ENCODE measurements around the gene TMEM234.
A peak's percentile ranks its signal among the peaks of the same experiment; 100 is the strongest.

The TMEM234 gene

DNA sequence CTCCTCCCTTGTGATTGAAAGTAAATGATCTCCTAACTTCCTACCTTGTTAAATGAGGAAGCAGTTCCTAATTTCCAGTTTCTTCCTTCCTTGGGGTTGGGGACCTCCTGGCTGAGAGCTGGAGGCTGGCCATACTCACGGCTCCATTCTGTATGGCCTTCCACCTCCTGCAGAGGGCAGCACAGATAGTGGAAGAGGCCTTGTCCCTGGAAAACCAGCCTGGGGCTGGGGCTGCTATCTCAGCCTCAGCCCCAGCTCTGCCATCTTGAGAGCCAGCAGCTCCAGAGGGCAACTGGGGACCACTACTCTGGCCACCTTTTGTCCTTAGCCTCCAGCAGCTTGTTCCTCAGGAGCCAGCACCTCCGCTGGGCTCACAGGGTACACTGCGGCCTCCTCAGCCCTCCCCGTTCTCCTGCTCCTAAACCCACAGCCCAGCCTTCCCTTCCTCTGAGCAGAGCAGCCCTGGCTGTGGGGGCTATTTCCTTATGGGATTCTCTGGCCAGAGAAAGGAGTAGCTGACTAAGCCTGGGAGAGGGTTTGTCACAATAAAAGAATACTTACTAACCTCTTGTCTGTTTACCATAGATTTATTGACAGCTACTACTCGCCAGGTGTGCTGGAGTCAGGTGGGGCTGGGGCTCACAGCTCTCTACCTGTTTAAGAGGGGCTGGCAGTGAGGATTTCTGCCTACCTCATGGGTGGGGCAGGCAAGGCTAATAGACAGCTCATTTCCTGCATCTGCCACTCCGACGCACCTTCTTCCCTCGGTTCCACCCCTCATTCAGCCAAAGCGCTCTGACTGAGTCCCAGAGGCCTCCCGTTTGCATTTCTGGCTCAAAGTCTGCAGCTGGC is 6.3 kb downstream of the TMEM234 start:
- H3K36me3 ChIP-seq, result peaks cover 20 to 58% (median 25%) of the 10 kb centered on the region in 11 experiments; a peak in 20 of 22 replicates
- H3K4me1 ChIP-seq, result peaks cover 14 to 38% (median 19%) of the 10 kb centered on the region in 10 experiments
- peaks cover 0 to 11% (median 0%) of the 10 kb centered on the region in 11 experiments; a peak in 3 of 22 replicates for H4K20me1 ChIP-seq
- H3K9ac ChIP-seq, result peak overlapping the region in 5 of 11 experiments; percentile 20 to 57 (median 29); a peak in 4 of 22 replicates
- peak overlapping the region in 2 of 11 experiments; percentile 4 to 12; a peak in 2 of 22 replicates for H3K27ac ChIP-seq
- no peak for TF ChIP-seq Cebpa-rat (IDR thresholded peaks at IDR 0.05)
- H3K9me3 ChIP-seq (replicated peaks in 1 of 11), result no peaks in the 10 kb centered on the region
- peak overlapping the region in 4 of 11 experiments; percentile 2 to 48 (median 25); a peak in 4 of 22 replicates for H3K4me2 ChIP-seq
- no peaks in the 10 kb centered on the region for H3K27me3 ChIP-seq
- H3K4me3 ChIP-seq, result no peak overlapping the region

DNA sequence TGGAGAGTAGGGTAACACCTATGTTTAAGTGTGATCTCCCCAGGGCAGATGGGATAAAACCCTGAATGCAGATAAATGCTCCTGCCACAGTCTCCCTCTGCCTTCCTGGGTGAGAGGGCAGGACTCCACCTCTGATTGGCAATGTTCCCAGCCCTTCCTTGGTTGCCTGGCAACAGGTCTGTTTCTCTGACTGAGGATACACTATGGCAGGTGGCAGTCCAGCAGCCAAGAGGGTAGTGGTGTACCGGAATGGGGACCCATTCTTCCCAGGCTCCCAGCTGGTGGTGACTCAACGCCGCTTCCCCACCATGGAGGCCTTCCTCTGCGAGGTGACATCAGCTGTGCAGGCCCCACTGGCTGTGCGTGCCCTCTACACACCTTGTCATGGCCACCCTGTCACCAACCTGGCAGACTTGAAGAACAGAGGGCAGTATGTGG is 13.2 kb downstream of the TMEM234 start, which contains the start of gene DCDC2B:
DCDC2B (plus strand) TSS at position 199 of the 438 bp plus-strand sequence; CDS start at position 204, 5 bp downstream.
- Histone ChIP-seq H4K20me1 (no peaks in the 10 kb centered on the region; a peak in 1 of 22 replicates), H3K4me2 (peak within 1 kb of the TSS in 10 of 11 experiments; percentile 14 to 54 (median 30); a peak in 15 of 22 replicates), H3K9me3 (replicated peaks in 1 of 11) (no peaks in the 10 kb centered on the region), H3K27me3 (no peaks in the 10 kb centered on the region), H3K4me1 (peaks cover 26 to 42% (median 33%) of the 10 kb centered on the region in 10 experiments), H3K27ac (peak within 1 kb of the TSS in 2 of 11 experiments; percentile 1 to 28; a peak in 2 of 22 replicates), H3K36me3 (peaks cover 0 to 22% (median 7%) of the 10 kb centered on the region in 11 experiments; a peak in 10 of 22 replicates), H3K4me3 (no peak within 1 kb of the TSS), H3K9ac (no peak within 1 kb of the TSS)
- TF ChIP-seq Cebpa-rat (IDR thresholded peaks at IDR 0.05), result no peak

DNA sequence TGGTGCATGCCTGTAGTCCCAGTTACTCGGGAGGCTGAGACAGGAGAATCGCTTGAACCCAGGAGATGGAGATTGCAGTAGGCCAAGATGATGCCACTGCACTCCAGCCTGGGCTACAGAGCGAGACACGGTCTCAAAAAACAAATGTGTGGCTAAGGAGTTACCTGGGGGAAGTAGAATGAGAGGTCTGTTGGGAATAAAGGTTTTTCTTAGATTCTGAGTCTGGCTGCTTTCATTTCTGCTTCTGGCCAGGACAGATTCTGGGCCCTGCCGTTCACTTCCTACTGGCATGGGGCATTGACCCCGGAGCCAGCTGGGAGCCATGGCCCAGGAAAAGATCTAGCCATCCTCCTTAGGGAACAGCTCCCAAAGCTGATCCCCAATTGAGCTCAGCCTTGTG is 13.7 kb downstream of the TMEM234 start:
- H3K36me3 ChIP-seq, result peaks cover 0 to 23% (median 7%) of the 10 kb centered on the region in 11 experiments; a peak in 8 of 22 replicates
- H3K27me3 ChIP-seq, result no peaks in the 10 kb centered on the region
- H3K9ac ChIP-seq, result no peak overlapping the region
- no peak overlapping the region for H3K4me3 ChIP-seq
- peaks cover 26 to 43% (median 33%) of the 10 kb centered on the region in 10 experiments for H3K4me1 ChIP-seq
- peak overlapping the region in 2 of 11 experiments; percentile 1 to 28; a peak in 2 of 22 replicates for H3K27ac ChIP-seq
- no peaks in the 10 kb centered on the region; a peak in 1 of 22 replicates for H4K20me1 ChIP-seq
- peak overlapping the region in 10 of 11 experiments; percentile 14 to 54 (median 30); a peak in 15 of 22 replicates for H3K4me2 ChIP-seq
- TF ChIP-seq Cebpa-rat (IDR thresholded peaks at IDR 0.05), result no peak
- H3K9me3 ChIP-seq (replicated peaks in 1 of 11), result no peaks in the 10 kb centered on the region

DNA sequence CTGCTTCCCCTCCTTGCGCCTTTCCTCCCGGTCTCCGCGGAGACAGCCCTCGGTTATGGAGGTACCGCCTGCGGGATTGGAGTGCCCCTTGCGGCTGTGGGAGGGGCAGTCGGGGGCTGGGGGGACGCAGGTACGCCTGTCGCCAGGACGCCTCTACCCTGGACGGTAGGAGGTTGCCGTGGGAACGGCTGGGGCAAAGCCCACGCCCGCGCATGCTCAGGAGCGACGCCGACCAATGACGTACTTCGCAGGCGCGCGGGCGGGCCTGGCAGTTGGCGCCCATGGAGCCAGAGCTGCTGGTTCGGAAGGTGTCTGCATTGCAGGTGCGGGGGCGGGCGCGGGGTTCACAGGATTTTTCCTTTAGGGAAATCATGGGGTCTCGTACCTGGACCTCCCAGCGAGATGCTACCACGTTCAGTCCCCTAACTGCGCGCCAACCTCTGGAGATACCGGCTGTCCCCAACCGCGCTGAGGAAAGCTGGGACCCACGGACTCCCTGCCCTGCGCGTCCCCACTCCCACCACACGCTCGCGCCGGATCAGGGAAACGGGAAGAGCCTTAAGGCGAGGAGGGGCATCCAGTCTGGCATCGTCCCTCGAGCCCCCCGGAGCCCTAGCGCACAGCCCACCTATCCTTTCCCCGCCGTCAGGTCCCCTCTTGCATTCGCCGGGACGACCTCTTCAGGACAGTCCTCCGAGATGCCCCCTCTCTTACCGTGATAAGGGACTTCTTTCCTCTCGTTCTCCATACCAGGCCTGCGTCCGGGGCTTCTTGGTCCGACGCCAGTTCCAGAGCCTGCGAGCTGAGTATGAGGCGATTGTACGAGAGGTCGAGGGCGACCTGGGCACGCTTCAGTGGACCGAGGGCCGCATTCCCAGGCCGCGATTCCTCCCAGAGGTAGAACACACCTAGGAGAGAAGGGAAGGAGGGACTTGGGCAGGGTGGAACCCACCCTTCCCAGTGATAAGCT is 16.5 kb downstream of the TMEM234 start, which contains the start of gene IQCC:
IQCC (plus strand) TSS at position 271 of the 970 bp plus-strand sequence; CDS start at position 282, 11 bp downstream.
- no peaks in the 10 kb centered on the region for H3K27me3 ChIP-seq
- peak within 1 kb of the TSS; percentile 79 to 92 (median 85) for H3K9ac ChIP-seq
- peak within 1 kb of the TSS; percentile 38 to 81 (median 75); a peak in 21 of 22 replicates for H3K27ac ChIP-seq
- no peak for TF ChIP-seq Cebpa-rat (IDR thresholded peaks at IDR 0.05)
- no peaks in the 10 kb centered on the region for H4K20me1 ChIP-seq
- H3K9me3 ChIP-seq (replicated peaks in 1 of 11), result no peaks in the 10 kb centered on the region
- H3K4me1 ChIP-seq, result peaks cover 41 to 69% (median 53%) of the 10 kb centered on the region in 10 experiments
- H3K36me3 ChIP-seq, result peaks cover 0 to 21% (median 7%) of the 10 kb centered on the region in 11 experiments; a peak in 7 of 22 replicates
- H3K4me2 ChIP-seq, result peak within 1 kb of the TSS; percentile 90 to 100 (median 99)
- peak within 1 kb of the TSS; percentile 66 to 88 (median 78) for H3K4me3 ChIP-seq

DNA sequence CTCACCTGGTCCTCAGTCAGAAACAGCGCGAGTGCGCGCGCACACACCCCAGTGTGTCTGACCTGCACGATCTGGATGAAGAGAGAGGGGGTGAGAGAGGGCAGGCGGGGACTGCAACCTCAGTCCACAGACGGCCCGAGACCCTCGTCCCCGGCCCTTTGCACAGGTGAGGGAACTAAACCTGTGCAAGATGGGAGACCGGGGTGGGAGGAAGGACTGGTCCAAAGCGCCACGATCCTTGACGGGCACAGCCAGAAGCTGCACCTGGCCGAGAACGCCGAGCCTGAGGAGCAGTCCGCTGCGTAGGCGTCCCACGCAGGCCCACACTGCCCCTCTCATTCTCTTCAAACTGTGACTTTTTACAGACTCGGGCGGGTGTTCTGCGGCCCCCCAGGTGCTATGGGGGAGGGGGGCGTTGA is 17.2 kb downstream of the TMEM234 start:
- H3K9me3 ChIP-seq (replicated peaks in 1 of 11), result no peaks in the 10 kb centered on the region
- H3K27ac ChIP-seq, result peak overlapping the region in 10 of 11 experiments; percentile 64 to 81 (median 75); a peak in 9 of 22 replicates
- peak overlapping the region; percentile 90 to 100 (median 99) for H3K4me2 ChIP-seq
- TF ChIP-seq Cebpa-rat (IDR thresholded peaks at IDR 0.05), result no peak
- peaks cover 0 to 21% (median 7%) of the 10 kb centered on the region in 11 experiments; a peak in 7 of 22 replicates for H3K36me3 ChIP-seq
- peak overlapping the region; percentile 79 to 92 (median 85); a peak in 21 of 22 replicates for H3K9ac ChIP-seq
- peaks cover 45 to 73% (median 60%) of the 10 kb centered on the region in 10 experiments for H3K4me1 ChIP-seq
- H3K4me3 ChIP-seq, result peak overlapping the region; percentile 66 to 88 (median 78)
- H3K27me3 ChIP-seq, result no peaks in the 10 kb centered on the region
- H4K20me1 ChIP-seq, result peaks cover 0 to 2% (median 0%) of the 10 kb centered on the region in 11 experiments; a peak in 6 of 22 replicates

DNA sequence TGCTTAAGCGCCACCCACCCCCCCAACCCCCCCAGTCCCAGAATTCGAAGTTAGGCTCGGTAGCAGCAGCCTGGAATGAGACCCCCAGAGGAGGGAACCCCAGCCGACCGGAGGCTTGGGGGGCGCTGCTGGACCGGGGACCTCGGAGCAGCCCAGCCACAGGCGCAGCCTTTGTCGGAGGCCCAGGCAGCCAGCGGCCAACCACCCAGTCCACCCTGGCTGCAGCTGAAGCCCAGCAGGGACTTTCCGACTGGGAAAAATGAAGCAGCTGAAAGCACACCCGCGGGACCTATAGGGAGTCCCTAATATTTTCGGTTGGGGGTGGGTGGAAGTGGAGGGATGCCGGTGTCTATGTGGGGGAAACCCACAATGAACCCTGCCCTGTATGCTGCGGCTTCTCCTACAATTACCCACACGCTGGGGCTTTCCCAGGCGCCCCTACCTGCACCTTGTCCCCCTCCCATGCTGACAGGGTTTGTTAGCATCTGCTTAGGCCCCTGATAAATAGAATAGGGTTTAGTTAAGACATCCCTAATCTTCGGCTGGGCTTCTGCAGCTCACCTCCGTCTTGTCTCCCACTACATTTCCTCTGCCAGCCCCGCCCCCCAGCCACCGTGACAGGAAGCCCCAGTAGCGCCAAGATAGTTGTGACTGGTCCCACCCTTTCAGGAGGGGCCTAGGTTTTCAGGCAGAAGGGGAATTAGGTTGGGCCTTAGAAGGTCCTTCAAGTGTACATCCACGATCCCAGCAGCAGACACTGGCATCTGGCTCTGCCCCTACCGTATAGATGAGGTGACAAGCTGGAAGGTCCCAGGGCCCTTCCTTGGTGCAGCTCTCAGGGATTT is 20.9 kb downstream of the TMEM234 start:
- H3K4me1 ChIP-seq, result peaks cover 33 to 62% (median 54%) of the 10 kb centered on the region in 10 experiments
- H3K9me3 ChIP-seq (replicated peaks in 1 of 11), result no peaks in the 10 kb centered on the region
- H3K9ac ChIP-seq, result peak overlapping the region; percentile 20 to 79 (median 75); a peak in 19 of 22 replicates
- H3K4me3 ChIP-seq, result peak overlapping the region; percentile 54 to 73 (median 70)
- peaks cover 0 to 39% (median 28%) of the 10 kb centered on the region in 11 experiments; a peak in 20 of 22 replicates for H4K20me1 ChIP-seq
- peak overlapping the region; percentile 91 to 98 (median 95) for H3K4me2 ChIP-seq
- peak overlapping the region in 9 of 11 experiments; percentile 58 to 73 (median 68); a peak in 18 of 22 replicates for H3K27ac ChIP-seq
- TF ChIP-seq Cebpa-rat (IDR thresholded peaks at IDR 0.05), result no peak
- peaks cover 20 to 36% (median 25%) of the 10 kb centered on the region in 11 experiments for H3K36me3 ChIP-seq
- H3K27me3 ChIP-seq, result no peaks in the 10 kb centered on the region

All from BLaER1 treated with 17β-estradiol and CSF1 and Interleukin-3, amounts not matched to agents 10 nM and 100 nM (cell line).